NCI-H187 (cell line): Measurements from ENCODE around the gene RADIL.

Source experiments
- DNase-seq, 2 experiments: peaks; one replicate each; lab custom pipeline; 2025; lab: John Stamatoyannopoulos, UW

The RADIL gene

GRCh38 chr7:4851459-4852422, 31.8 kb downstream of the RADIL start:
- no peak for DNase-seq

DNA sequence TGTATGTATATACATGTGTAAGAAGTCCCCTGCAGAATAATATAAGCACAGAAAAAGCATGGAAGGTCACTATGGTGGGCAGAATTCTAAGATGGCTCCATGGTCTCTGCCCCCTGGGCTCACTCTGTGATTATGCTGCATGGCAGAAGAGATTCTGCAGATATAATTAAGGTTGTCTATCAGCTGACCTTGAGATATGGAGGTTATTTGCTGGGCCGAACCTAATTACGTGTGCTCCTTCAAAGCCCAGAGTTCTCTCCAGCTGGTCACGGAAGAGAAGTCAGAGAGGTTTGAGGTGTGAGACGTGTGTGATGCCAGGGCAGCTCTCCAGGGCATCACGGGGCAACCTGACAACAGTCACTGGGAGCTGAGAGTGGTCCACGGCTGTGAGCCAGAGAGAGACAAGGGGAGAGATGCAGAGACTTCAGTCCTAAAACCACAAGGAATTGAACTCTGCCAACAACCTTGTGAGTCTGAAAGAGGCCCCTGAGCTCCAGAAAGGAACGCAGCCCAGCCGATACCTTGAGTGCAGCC, 33.2 kb downstream of the RADIL start:
- DNase-seq: no peak

- peak; percentile 13 to 20 for DNase-seq
Measured at GRCh38 chr7:4849390-4849789, 34.1 kb downstream of the RADIL start.

DNA sequence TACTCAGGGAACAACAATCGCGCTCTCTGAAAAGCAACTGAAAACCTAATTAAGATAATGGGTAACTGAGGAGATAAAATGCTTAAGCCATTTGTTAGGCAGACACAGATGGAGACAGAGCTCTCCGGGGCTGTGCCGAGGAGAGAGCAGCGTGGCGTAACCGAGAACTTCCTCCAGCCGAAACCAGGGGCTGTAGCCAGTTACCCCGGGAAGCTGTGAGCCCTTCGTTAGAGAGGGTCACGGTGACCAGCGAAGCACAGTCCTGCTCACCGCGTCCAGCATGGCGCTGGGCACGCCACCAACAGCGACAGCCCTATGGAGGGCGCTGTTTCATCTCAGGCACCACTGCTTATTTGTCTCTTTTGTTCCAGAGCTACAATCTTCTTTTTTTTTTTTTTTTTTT, 37.8 kb downstream of the RADIL start:
- no peak for DNase-seq

DNA sequence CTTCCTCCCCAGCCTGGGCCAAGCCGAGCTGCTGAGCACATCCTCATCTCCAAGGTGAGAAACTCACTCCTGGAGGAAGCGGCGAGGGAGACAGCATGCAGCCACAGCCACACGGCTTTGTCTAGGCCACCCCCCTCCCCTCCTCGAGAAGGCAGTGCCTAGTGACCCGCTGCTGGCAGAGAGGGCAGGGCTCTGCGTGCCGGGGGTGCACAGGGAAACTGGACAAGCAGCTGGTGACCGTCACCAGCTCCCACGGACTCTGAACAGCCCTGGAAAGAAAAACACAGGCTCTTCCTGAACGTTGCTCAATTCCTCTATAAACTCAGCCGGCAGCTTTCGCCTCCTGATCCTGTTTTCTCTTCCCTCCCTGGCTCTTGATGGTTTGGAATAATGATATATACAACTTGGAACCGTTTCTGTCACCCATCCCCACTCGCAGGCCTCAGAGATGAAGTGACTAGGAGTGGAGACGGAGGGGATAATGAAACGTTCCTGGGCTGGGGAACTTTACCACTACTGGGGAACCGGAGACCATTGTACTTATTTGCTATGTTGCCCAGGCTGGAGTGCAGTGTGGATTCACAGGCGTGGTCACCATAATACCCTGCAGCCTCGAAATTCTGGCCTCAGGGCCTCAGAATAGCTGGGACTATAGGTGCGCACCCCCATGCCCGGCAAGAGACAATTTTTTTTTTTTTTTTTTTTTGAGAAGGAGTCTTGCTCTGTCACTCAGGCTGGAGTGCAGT, 41.0 kb downstream of the RADIL start:
- no peak for DNase-seq

GRCh38 chr7:4841836-4842235, 41.7 kb downstream of the RADIL start:
- DNase-seq: no peak

DNA sequence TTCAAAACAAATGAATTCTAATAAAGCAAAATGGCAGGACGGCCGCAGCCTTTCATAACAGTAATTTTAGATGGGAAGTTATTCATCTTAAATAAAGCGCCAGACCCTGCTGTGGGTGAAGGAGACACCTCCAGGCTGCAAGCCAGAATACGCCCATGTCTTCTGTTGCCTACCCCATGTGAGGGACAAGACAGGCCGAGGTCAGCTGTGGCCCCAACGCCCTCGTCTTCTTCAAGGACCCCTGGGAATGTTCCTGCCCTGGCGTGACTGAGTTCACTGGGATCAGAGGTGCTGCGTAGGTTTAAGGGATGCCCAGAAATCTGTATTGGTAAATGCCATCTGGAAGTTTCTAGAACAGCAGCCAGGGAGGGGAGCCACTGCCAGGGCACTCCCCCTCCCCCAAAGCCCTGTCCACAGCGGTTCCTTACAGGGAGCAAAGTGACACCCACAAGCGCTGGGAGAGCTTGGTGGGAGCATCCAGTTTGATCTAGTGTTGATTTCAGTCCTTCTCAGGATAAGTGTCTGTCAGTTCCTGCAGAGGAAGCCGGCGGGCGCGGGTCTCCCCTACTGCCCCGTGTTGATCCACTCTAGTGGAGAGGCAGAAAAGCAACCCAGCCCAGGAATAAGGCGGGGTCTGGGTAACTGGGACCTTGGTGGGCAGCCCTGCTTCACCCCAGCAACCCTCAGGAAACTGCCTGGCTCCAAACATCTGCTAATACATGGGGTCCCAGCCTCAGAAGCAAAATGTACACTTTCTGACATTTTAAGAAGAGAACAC, 42.3 kb downstream of the RADIL start:
- DNase-seq: no peak

GRCh38 chr7:4840079-4840501, 43.4 kb downstream of the RADIL start:
- DNase-seq: no peak

GRCh38 chr7:4838626-4839334, 44.7 kb downstream of the RADIL start:
- DNase-seq: no peak

- no peak for DNase-seq
Measured at GRCh38 chr7:4837803-4838625, 45.5 kb downstream of the RADIL start.

GRCh38 chr7:4837041-4837802, 46.3 kb downstream of the RADIL start:
- DNase-seq: no peak

DNA sequence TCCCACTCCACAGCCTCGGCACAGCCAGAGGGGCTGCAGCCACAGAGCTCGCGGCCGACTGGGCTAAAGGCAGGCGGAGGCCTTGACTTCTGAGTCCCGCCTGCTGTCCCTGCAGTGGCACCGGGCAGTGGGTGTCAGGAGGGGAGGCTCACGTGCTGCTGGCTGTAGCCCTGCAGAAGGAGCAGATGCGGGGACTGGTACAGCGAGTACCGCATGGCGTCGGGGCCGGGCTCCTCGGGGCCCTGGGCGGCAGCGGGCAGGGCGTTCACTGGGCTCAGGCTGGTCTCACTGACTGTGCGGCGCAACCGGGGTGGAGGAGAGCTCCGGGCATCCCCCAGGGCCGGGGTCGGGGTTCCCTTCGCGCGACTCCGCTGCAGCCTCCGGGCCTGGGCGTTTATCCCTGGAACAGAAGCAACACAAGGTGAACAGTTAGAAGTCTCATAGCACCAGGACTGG, 47.3 kb downstream of the RADIL start:
- no peak for DNase-seq

DNA sequence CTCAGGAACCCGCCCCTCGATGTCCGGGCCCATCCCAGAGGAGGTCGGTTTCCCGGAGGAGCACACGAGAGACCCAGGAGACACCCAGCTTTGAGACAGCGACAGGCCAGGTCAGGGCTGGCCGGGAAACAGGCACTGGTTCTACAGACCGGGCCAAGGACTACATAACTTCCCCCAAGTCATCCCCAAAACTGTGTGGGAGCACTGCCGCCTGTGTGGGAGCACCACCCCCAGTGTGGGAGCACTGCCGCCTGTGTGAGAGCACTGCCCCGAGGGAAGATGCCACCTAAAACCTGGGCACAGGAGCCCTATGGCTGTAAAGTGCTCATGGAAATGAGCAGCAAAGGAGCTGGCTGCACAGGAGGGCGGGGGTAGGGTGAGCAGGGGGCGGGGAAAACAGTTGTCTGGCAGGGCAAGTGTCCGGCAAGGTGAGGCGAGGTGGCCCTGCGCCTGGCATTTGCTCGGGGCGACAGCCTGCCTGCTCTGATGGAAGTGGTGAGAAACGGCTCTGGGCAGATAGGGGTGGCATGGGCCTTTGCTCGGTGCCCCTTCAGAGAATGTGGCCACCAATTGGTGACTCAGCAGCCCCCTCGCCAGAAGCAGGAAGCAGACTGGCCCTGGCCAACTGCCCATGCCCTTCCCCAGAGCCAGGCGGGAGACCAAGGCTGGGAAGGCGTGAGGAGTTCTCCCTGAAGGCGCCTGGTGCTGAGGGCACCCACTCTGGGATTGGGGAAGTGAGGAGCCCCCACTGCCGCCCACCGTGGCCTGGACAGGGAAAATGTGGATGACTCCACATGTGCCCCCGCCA, 47.9 kb downstream of the RADIL start:
- no peak for DNase-seq

DNA sequence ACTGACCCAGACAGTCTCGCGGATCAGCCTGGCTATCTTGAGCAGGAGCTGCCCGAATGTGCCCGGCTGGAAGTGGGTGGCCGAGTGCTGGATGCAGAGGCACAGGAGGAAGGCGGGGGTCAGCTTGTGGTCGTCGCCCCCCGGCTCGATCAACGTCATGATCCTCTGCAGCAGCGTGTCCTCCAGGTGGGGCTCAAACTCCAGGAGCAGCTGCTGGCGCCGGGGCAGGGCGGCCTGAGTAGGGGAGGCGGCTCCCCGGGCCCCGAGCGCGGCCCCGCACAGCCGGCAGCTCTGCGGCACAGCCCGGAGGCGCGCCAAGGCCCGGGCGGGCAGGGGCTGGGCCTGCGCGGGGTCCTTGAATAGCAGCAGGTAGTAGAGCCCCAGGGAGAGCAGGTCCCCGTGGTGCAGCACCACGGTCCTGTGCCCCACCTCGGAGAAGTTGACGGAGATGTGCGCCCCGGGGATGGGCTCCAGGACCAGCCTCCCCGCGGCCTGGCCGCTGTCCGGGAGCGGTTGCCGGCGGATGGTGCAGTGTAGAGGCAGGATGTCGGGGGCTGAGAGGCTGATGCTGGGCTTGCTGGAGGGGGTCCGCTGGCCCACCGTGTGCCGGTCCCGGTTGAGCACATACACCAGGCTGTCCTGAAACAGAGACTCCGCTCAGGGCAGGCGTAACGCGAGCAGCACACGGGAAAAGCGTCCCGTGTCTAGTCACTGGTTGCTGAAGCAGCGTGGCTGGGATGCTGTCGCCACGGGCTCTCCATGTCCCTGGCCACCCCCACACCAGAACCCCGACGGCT, 48.7 kb downstream of the RADIL start:
- DNase-seq: no peak

GRCh38 chr7:4833691-4834600, 49.6 kb downstream of the RADIL start:
- no peak for DNase-seq

DNA sequence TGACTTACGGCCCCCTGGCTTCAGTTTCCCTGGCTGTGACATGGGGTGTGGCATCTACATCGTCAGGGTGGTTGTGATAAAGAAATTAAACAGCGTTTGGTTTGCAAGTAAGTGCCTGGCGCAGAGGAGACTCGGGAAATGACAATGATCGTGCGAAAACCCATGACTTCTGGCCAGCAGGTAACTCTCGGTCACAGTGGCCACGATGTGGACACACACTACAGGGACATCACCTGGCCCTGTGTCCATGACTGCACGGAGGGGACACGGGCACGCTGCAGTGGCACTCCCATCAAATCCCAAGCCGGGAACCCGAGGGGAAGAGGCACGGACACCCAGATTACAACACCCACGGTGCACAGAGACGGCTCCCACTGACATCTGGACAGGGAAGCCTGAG, 50.3 kb downstream of the RADIL start:
- no peak for DNase-seq

DNA sequence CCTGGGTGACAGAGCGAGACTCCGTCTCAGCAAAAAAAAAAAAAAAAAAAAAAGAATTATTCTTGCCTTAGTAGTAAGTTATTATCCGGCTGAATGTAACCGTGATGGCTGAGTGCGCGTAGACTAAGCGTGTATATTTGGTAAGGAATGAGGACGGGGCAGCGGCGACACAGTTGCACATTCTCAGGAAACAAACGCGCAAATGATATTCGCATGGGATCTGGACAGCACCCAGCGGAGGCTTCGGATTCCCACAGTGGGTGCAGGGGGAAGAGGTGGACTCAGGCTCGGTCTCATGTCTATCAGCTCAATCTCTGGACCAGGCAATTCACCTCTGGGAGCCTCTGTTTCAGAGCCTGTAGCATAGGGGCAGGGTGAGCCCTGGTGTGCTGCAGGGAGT, 50.8 kb downstream of the RADIL start:
- DNase-seq: no peak
